K562 (cell line): ENCODE measurements around the gene GPR157. TPM values are rescaled to one million over a fixed set of nuclear protein-coding genes. Genes with fewer than 3 reads are reported as not detected.
A peak's percentile ranks its signal among the peaks of the same experiment; 100 is the strongest.

Experiments
- ATF3 ChIP-seq, 2 experiments: fragments of 450-650 bp in 1 of 2; sonication (generic) in 1 of 2; formaldehyde crosslinking in 1 of 2; IDR thresholded peaks in 1 of 2; conservative IDR thresholded peaks in 1 of 2; 2 replicates each; pipeline versions ENCODE4 v1.6.1 to v1.8.1; 2016 to 2023; ENCODE audit warnings: mild to moderate bottlenecking in 2 of 2, moderate library complexity in 2 of 2, inconsistent platforms in 1 of 2, missing genetic modification reagents in 1 of 2
- CLOCK ChIP-seq: fragments of 250-450 bp; sonication (Bioruptor Pico); IDR thresholded peaks from 2 replicates; pipeline ENCODE4 v1.4.0; 2020; ENCODE audit warnings: mild to moderate bottlenecking, moderate library complexity, borderline replicate concordance
- RCOR1 ChIP-seq, 2 experiments: IDR thresholded peaks; 2 replicates each; pipeline ENCODE4 v1.6.1; 2012; ENCODE audit warnings: low read depth in 2 of 2, low read length in 2 of 2, borderline replicate concordance in 1 of 2, improper control_type of control experiment in 1 of 2
- RREB1 ChIP-seq: fragments of 250-450 bp; sonication (Bioruptor Pico); IDR thresholded peaks from 2 replicates; pipeline ENCODE4 v1.4.0; 2020
- SMAD4 ChIP-seq: fragments of 250-450 bp; sonication (Bioruptor Pico); conservative IDR thresholded peaks from 2 replicates; pipeline ENCODE4 v1.8.0; 2021; ENCODE audit warnings: inconsistent platforms, mild to moderate bottlenecking, moderate library complexity
- TAF9B ChIP-seq: fragments of 450-650 bp; IDR thresholded peaks from 2 replicates; pipeline ENCODE4 v1.6.1; 2018; ENCODE audit warnings: mild to moderate bottlenecking; ENCODE audit not compliant: partially characterized antibody
- VEZF1 ChIP-seq: fragments of 200-800 bp; sonication (Bioruptor generic); IDR thresholded peaks from 2 replicates; pipeline ENCODE4 v1.6.1; 2017; ENCODE audit warnings: missing genetic modification characterization, missing compliant biosample characterization
- ZNF584 ChIP-seq: fragments of 200-800 bp; sonication (Bioruptor generic); IDR thresholded peaks from 2 replicates; pipeline ENCODE4 v1.6.1; 2016; ENCODE audit warnings: low read depth, mild to moderate bottlenecking, missing genetic modification characterization, missing compliant biosample characterization
- polyA plus RNA-seq, 8 experiments: library from polyadenylated mRNA; depleted of rRNA in 4 of 8; stranded (reverse) in 5 of 8; unstranded in 3 of 8; fragments of >200 nt; fragmentation: Nextera tagmentation in 2 of 8; fragmentation: Illumina TruSeq in 1 of 8; extraction: Ambion mirVana in 2 of 8; extraction: Trizol in 1 of 8; gene quantifications; 2 replicates each; pipeline versions ENCODE4 v1.2.1 to v1.2.3, GENCODE V29; 2011 to 2014; ENCODE audit warnings: inconsistent platforms in 1 of 8, missing spikeins in 1 of 8
- total RNA-seq, 7 experiments: library from RNA; depleted of rRNA in 6 of 7; stranded (reverse); fragments of >200 nt in 6 of 7; fragmentation: Illumina TruSeq in 2 of 7; extraction: Trizol in 2 of 7; gene quantifications; 2 replicates each; pipeline versions ENCODE4 v1.2.1 to v1.2.3, GENCODE V29; 2011 to 2021; ENCODE audit warnings: low replicate concordance in 1 of 7

GPR157 gene
- total and polyA plus RNA-seq, 9 of the 15 experiments (the other 6 are each of a cell fraction or from before 2014, with no cell fraction given), result 0.01 to 0.18 (median 0.04) TPM; not detected in 4

- TF ChIP-seq RREB1 (CRISPR knock-in tag) (0 out of 2 replicates have a peak, but pooled peaks have one; percentile 24), ATF3 (IDR thresholded peaks at IDR 0.05) (0 out of 2 replicates have a peak, but pooled peaks have one; percentile 37), ATF3 (CRISPR knock-in tag; conservative IDR thresholded peaks at IDR 0.05) (no peak), SMAD4 (CRISPR knock-in tag) (no peak), RCOR1 (IDR thresholded peaks at IDR 0.05; ENCODE audit: borderline replicate concordance in 1 of 2, low read depth in 2 of 2, low read length in 2 of 2) (0 out of 4 replicates have a peak, but pooled peaks of 1 of the 2 experiments have one; percentile 2), TAF9B (no peak), VEZF1 (CRISPR knock-in tag) (no peak), ZNF584 (CRISPR knock-in tag) (no peak; the same call in 1 of the 2 replicates), CLOCK (CRISPR knock-in tag) (no peak)
These were observed 21.9 kb upstream of the GPR157 start (continued) for GRCh38 chr1:9150582-9151327.
